ENCODE data around the gene PTPRB.

PTPRB gene

DNA sequence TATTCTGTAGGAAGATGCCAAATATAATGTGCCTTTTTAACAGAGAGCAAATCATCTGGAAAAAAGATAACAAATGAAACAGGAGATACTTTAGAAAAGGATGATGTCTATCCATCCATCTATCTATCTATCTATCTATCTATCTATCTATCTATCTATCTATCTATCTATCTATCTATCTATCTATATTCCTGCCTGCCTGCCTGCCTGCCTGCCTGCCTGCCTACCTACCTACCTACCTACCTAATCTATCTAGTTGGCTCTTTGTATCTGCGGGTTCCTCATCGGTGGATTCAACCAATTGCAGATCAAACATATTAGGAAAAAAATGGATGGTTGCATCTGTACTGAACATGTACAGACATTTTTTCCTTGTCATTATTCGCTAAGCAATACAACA, 11.0 kb downstream of the PTPRB start:
- Histone ChIP-seq H3K27ac (ENCODE audit: extremely low read depth, low read depth, low read length) (no peak overlapping the region), H3K36me3 (ENCODE audit: control insufficient read depth in 2 of 2, insufficient read depth in 1 of 2, low read length in 2 of 2) (no peaks in the 10 kb centered on the region), H3K4me1 (ENCODE audit: control insufficient read depth, insufficient read depth, low read length) (no peaks in the 10 kb centered on the region), H3K9me3 (ENCODE audit: control insufficient read depth, insufficient read depth, low read depth, low read length) (no peaks in the 10 kb centered on the region), H3K4me3 (ENCODE audit: low read depth, low read length) (no peak overlapping the region)
- ChIA-PET CTCF (no interaction called here), POLR2A (no interaction called here)
- TF ChIP-seq ZNF623 (tag by site-specific recombination; IDR thresholded peaks at IDR 0.05) (no peak), BCL11B (tag by site-specific recombination; IDR thresholded peaks at IDR 0.05; ENCODE audit: low read depth) (no peak), ZNF223 (tag by site-specific recombination; IDR thresholded peaks at IDR 0.05) (no peak), ZNF677 (tag by site-specific recombination; IDR thresholded peaks at IDR 0.05) (no peak), KLF16 (tag by site-specific recombination; IDR thresholded peaks at IDR 0.05) (no peak), ZNF423 (tag by site-specific recombination; IDR thresholded peaks at IDR 0.05) (no peak), ZNF654 (tag by site-specific recombination; IDR thresholded peaks at IDR 0.05; ENCODE audit: low read depth) (no peak)
- TF ChIP-seq, protein P1, sequence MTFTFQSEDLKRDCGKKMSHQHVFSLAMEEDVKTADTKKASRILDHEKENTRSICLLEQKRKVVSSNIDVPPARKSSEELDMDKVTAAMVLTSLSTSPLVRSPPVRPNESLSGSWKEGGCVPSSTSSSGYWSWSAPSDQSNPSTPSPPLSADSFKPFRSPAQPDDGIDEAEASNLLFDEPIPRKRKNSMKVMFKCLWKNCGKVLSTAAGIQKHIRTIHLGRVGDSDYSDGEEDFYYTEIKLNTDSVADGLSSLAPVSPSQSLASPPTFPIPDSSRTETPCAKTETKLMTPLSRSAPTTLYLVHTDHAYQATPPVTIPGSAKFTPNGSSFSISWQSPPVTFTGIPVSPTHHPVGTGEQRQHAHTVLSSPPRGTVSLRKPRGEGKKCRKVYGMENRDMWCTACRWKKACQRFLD (tag by site-specific recombination; IDR thresholded peaks at IDR 0.05) = no peak

- ChIA-PET POLR2A (interaction anchor here (1.5 kb wide), 1 partner anchor 17 kb away, joined by 3 read pairs; no protein-coding TSS in a partner anchor), CTCF (interaction anchor here (0.5 kb wide), 1 partner anchor 23 kb away, joined by 5 read pairs; no protein-coding TSS in a partner anchor)
- TF ChIP-seq, protein P2, sequence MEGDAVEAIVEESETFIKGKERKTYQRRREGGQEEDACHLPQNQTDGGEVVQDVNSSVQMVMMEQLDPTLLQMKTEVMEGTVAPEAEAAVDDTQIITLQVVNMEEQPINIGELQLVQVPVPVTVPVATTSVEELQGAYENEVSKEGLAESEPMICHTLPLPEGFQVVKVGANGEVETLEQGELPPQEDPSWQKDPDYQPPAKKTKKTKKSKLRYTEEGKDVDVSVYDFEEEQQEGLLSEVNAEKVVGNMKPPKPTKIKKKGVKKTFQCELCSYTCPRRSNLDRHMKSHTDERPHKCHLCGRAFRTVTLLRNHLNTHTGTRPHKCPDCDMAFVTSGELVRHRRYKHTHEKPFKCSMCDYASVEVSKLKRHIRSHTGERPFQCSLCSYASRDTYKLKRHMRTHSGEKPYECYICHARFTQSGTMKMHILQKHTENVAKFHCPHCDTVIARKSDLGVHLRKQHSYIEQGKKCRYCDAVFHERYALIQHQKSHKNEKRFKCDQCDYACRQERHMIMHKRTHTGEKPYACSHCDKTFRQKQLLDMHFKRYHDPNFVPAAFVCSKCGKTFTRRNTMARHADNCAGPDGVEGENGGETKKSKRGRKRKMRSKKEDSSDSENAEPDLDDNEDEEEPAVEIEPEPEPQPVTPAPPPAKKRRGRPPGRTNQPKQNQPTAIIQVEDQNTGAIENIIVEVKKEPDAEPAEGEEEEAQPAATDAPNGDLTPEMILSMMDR (tag by site-specific recombination; IDR thresholded peaks at IDR 0.05) = no peak
- TF ChIP-seq ZNF121 (tag by site-specific recombination; IDR thresholded peaks at IDR 0.05) = no peak
- TF ChIP-seq, protein P3, sequence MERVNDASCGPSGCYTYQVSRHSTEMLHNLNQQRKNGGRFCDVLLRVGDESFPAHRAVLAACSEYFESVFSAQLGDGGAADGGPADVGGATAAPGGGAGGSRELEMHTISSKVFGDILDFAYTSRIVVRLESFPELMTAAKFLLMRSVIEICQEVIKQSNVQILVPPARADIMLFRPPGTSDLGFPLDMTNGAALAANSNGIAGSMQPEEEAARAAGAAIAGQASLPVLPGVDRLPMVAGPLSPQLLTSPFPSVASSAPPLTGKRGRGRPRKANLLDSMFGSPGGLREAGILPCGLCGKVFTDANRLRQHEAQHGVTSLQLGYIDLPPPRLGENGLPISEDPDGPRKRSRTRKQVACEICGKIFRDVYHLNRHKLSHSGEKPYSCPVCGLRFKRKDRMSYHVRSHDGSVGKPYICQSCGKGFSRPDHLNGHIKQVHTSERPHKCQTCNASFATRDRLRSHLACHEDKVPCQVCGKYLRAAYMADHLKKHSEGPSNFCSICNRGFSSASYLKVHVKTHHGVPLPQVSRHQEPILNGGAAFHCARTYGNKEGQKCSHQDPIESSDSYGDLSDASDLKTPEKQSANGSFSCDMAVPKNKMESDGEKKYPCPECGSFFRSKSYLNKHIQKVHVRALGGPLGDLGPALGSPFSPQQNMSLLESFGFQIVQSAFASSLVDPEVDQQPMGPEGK (tag by site-specific recombination; IDR thresholded peaks at IDR 0.05) = no peak
- no peak for TF ChIP-seq ZBTB8A (tag by site-specific recombination; IDR thresholded peaks at IDR 0.05)
- Histone ChIP-seq H3K4me1 (ENCODE audit: control insufficient read depth, insufficient read depth, low read length) (no peaks in the 10 kb centered on the region), H3K27ac (ENCODE audit: extremely low read depth, low read depth, low read length) (no peak overlapping the region), H3K9me3 (ENCODE audit: control insufficient read depth, insufficient read depth, low read depth, low read length) (no peaks in the 10 kb centered on the region), H3K4me3 (ENCODE audit: low read depth, low read length) (no peak overlapping the region), H3K36me3 (ENCODE audit: control insufficient read depth in 2 of 2, insufficient read depth in 1 of 2, low read length in 2 of 2) (no peaks in the 10 kb centered on the region)
Observed at GRCh38 chr12:70619471-70620152, 17.6 kb downstream of the PTPRB start.

DNA sequence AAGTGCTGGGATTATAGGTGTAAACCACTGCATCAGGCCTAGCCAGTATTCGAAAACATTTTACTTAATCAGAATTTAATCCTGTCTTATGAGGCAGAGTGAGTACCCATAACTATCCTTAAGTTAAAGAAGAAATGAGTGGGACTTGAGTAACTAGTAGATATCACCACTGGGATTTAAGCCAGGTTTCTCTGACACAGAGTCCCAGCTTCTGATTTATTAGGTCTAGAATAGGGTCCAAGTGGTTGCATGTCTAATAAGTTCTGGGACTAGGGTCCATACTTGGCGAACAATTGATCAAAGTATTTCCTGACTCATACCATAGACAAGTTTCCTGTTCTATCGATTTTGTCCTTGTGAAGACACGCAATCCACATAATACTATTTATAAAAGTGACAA, 18.9 kb downstream of the PTPRB start:
- Histone ChIP-seq H3K9me3 (ENCODE audit: control insufficient read depth, insufficient read depth, low read depth, low read length) (no peaks in the 10 kb centered on the region), H3K27ac (ENCODE audit: extremely low read depth, low read depth, low read length) (no peak overlapping the region), H3K36me3 (ENCODE audit: control insufficient read depth in 2 of 2, insufficient read depth in 1 of 2, low read length in 2 of 2) (no peaks in the 10 kb centered on the region), H3K4me1 (ENCODE audit: control insufficient read depth, insufficient read depth, low read length) (no peaks in the 10 kb centered on the region), H3K4me3 (ENCODE audit: low read depth, low read length) (no peak overlapping the region)
- ChIA-PET CTCF (interaction anchor here (0.9 kb wide), 1 partner anchor 23 kb away, joined by 4 read pairs; no protein-coding TSS in a partner anchor), POLR2A (no interaction called here)
- no peak for TF ChIP-seq ZNF76 (tag by site-specific recombination; IDR thresholded peaks at IDR 0.05; ENCODE audit: borderline replicate concordance, low read depth)
- TF ChIP-seq GLIS1 (tag by site-specific recombination; IDR thresholded peaks at IDR 0.05) = no peak
- no peak for TF ChIP-seq ZNF404 (tag by site-specific recombination; IDR thresholded peaks at IDR 0.05)
- no peak for TF ChIP-seq ZEB2 (tag by site-specific recombination; IDR thresholded peaks at IDR 0.05)
- TF ChIP-seq ZNF37A (tag by site-specific recombination; IDR thresholded peaks at IDR 0.05) = no peak
- TF ChIP-seq ZNF585B (tag by site-specific recombination; IDR thresholded peaks at IDR 0.05) = no peak
- TF ChIP-seq, protein P4, sequence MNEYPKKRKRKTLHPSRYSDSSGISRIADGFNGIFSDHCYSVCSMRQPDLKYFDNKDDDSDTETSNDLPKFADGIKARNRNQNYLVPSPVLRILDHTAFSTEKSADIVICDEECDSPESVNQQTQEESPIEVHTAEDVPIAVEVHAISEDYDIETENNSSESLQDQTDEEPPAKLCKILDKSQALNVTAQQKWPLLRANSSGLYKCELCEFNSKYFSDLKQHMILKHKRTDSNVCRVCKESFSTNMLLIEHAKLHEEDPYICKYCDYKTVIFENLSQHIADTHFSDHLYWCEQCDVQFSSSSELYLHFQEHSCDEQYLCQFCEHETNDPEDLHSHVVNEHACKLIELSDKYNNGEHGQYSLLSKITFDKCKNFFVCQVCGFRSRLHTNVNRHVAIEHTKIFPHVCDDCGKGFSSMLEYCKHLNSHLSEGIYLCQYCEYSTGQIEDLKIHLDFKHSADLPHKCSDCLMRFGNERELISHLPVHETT (tag by site-specific recombination; IDR thresholded peaks at IDR 0.05) = no peak
- TF ChIP-seq KLF8 (tag by site-specific recombination; IDR thresholded peaks at IDR 0.05) = no peak
- TF ChIP-seq OVOL3 (tag by site-specific recombination; IDR thresholded peaks at IDR 0.05) = no peak
- no peak for TF ChIP-seq ZNF223 (tag by site-specific recombination; IDR thresholded peaks at IDR 0.05)
- no peak for TF ChIP-seq ZSCAN30 (tag by site-specific recombination; IDR thresholded peaks at IDR 0.05)
- TF ChIP-seq ZNF660 (tag by site-specific recombination; IDR thresholded peaks at IDR 0.05) = no peak
- TF ChIP-seq ZNF350 (tag by site-specific recombination; IDR thresholded peaks at IDR 0.05) = no peak
- no peak for TF ChIP-seq KLF16 (tag by site-specific recombination; IDR thresholded peaks at IDR 0.05)
- TF ChIP-seq, protein P2 (tag by site-specific recombination; IDR thresholded peaks at IDR 0.05) = no peak

All from HEK293 (cell line).